Measurements from ENCODE around the gene SMARCE1.

SMARCE1 gene

DNA sequence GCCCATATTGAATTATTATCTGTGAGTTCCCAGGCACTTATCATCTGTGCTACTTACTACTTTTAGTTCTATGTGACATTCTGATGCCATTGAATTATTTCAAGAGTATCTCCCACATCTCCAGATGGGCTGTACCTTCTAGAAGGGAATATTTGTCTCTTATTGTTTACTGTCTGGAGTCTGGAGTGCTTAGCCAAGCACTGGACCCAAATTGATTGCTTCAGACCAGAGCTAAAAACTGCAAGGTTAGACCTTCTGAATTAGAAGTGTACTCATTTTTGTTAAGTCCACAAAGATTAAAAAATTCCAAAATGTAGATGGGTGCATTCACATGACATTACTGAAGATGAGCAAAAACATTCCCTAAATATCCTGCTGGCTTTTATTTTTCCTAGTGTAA, 33.4 kb upstream of the SMARCE1 start:
- no peak overlapping the region for H3K27ac ChIP-seq
- TF ChIP-seq, protein P1, sequence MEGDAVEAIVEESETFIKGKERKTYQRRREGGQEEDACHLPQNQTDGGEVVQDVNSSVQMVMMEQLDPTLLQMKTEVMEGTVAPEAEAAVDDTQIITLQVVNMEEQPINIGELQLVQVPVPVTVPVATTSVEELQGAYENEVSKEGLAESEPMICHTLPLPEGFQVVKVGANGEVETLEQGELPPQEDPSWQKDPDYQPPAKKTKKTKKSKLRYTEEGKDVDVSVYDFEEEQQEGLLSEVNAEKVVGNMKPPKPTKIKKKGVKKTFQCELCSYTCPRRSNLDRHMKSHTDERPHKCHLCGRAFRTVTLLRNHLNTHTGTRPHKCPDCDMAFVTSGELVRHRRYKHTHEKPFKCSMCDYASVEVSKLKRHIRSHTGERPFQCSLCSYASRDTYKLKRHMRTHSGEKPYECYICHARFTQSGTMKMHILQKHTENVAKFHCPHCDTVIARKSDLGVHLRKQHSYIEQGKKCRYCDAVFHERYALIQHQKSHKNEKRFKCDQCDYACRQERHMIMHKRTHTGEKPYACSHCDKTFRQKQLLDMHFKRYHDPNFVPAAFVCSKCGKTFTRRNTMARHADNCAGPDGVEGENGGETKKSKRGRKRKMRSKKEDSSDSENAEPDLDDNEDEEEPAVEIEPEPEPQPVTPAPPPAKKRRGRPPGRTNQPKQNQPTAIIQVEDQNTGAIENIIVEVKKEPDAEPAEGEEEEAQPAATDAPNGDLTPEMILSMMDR (conservative IDR thresholded peaks at IDR 0.05): no peak

DNA sequence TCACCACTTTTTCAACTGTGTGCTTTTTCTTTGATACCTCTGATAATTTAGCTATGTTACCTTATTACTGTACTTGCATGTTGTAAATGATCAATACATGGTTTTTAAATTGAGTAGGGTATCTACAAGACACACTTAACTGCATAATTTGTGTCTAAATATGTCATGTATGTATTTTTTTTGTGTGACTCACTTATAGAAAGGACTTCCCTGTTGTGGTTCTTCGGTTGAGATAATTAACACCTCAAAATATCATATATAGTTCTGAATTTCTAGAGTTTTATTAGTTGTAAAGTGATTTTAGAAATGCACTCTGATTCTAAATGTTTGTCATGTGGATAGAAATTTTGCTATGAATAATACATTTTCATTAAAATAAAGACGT, 31.9 kb upstream of the SMARCE1 start:
- H3K27ac ChIP-seq: no peak overlapping the region
- TF ChIP-seq, protein P1 (conservative IDR thresholded peaks at IDR 0.05): no peak

DNA sequence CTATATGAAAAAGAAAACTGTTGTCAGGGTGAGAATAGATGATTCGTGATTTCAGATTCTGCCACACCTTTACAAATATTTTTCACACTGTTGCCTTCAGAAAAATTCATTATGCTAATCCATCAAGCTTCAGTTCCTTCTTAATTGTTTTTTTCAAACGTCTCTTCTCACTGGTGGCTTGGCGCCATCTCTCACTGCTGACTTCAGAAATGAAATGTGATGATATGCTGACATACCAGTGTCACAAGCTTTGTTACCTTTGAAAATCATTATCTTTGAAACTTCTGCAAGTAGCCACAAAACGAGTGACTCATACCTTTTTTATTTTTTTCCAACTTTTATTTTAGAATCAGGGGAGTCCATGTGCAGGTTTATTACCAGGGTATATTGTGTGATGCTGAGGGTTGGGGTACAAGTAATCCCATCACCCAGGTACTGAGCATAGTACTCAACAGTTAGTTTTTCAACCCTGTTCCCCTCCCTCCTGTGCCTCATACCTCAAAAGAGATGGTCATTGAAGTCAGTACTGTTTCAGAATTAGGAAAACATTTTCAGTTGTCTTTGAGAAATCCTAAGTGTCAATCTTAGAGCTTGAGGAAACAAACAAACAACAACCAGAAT, 31.4 kb upstream of the SMARCE1 start:
- H3K27ac ChIP-seq: no peak overlapping the region
- TF ChIP-seq, protein P1 (conservative IDR thresholded peaks at IDR 0.05): no peak

DNA sequence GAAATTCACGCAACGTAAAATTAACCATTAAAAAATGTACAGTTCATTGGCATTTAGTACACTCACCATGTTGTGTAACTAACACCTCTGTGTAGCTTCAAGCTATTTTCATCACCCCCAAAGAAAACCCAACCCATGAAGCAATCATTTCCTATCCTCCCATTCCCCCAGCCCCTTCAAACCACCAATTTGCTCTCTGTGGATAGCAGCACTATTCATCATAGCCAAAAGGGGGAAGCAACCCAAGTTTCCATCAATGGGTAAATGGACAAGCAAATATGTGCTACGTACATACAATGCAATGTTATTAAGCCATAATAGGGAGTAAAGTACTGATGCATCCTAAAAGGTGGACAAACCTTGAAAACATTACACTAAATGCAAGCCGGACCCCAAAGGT, 28.3 kb upstream of the SMARCE1 start:
- TF ChIP-seq, protein P1 (conservative IDR thresholded peaks at IDR 0.05): no peak
- no peak overlapping the region for H3K27ac ChIP-seq

DNA sequence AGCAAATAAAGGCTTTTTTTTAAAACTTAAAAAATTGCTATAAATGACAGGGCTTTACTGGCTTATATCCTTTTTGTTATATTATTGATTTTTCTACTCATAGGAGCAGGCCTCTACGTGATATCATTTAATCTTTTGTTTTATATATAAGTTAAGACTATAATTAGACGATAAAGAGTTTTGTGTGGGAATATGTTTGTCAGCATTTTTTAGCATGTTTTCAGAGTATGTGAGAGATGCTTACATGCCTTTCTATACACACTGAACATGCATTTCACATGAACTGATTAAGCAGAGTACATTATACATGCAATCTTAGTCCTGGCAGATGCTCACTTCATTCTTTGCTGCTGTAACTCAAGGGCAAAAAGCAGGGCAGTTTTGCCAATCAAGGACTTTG, 25.0 kb upstream of the SMARCE1 start:
- H3K27ac ChIP-seq: no peak overlapping the region
- TF ChIP-seq, protein P1 (conservative IDR thresholded peaks at IDR 0.05): no peak

DNA sequence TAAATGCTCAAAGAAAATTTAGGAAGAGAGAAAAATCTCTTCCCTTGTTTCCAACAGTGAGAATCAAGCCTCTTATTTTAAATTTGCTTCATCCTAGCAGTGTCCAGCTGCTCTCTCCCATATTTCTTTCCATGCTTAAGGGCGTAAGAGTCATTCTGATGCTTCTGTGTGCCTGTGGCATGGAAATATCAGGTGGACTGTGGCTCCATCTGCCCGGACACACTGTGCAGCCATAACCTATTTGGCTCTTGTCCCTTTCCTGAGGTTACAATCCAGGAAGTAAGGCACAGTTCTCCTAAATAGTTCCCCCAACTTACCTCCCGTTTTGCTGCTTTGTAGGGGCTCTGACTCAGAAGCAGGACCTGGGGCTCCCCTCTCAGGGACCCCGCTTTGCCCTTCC, 23.7 kb upstream of the SMARCE1 start:
- TF ChIP-seq, protein P1 (conservative IDR thresholded peaks at IDR 0.05): no peak
- H3K27ac ChIP-seq: peak overlapping the region; percentile 28

DNA sequence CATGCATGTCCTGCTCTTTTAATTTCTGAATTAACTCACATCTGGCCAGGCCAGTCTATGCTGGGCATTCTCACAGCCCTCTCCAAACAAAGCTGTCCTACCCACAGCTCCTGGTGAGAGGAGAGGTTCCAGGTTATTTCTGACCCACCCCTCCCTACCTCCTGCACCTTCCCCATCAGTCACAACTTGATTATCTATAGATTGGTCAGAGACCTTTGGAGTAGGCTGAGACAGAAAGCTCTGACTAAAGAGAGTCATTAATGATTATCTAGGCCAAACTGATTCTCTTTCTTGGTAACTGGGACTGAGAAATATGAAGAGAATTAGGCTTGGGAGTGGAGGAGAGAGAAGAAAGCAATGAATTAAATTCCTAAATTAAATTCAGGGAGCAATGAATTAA, 18.7 kb upstream of the SMARCE1 start:
- TF ChIP-seq, protein P1 (conservative IDR thresholded peaks at IDR 0.05): no peak

More for the DNA sequence above, 18.7 kb upstream of the SMARCE1 start:
- no peak overlapping the region for H3K27ac ChIP-seq
